K562 (cell line): ENCODE results near the gene ST3GAL3. TPM values are rescaled to one million over a fixed set of nuclear protein-coding genes. Genes with fewer than 3 reads are reported as not detected.

ENCODE experiments used
- ATAC-seq: fragments of 200-7000 bp; cut with Tn5 transposase; 3 replicates; pipeline ENCODE4 v1.9.1; 2020; ENCODE audit warnings: moderate library complexity
- BruUV-seq: library from RNA; stranded (reverse); fragments of 400-500 nt; replicated peaks from 2 replicates; lab custom pipeline; 2021; lab: Mats Ljungman, UMichigan
- CTCF ChIA-PET: fragments of 300-600 bp; formaldehyde crosslinking; extraction: SDS; loops from one replicate; lab custom pipeline; 2021; ENCODE audit warnings: low intra/inter-chr PET ratio; lab: Yijun Ruan, JAX
- POLR2A ChIA-PET: fragments of 300-600, 350-650 bp; sonication (Branson Sonifier 250); formaldehyde crosslinking; extraction: SDS; loops from one replicate; lab custom pipeline; 2021; ENCODE audit warnings: antibody characterized with exemption, inconsistent platforms; lab: Yijun Ruan, JAX
- DNase-seq, 4 experiments: peaks; one replicate each; pipeline versions ENCODE4 v3.0.0 to v3.0.0-alpha.2; 2011 to 2018; ENCODE audit warnings: low spot score in 3 of 4, mixed read lengths in 3 of 4; ENCODE audit errors: extremely low read depth in 1 of 4
- FAIRE-seq: peaks from 2 replicates; lab custom pipeline; 2011; peaks lifted over from hg19 to GRCh38; lab: Jason Lieb, UNC
- H2AFZ ChIP-seq: 2 replicates; pipeline ENCODE4 v1.6.0; 2011; ENCODE audit warnings: low read depth, low read length, control low read depth, inconsistent platforms
- H3K27ac ChIP-seq: fragments of 200-600 bp; 3 replicates; pipeline ENCODE4 v1.8.0; 2011; ENCODE audit warnings: low read depth, mild to moderate bottlenecking, control low read depth, inconsistent platforms, low read length, moderate library complexity, mixed read lengths; ENCODE audit errors: extremely low read depth
- H3K27me3 ChIP-seq, 2 experiments: fragments of 300-600 bp in 1 of 2; 2 replicates in 1 of 2; 3 replicates in 1 of 2; pipeline versions ENCODE4 v1.6.0 to v1.8.0; 2011; ENCODE audit warnings: inconsistent platforms in 2 of 2, low read length in 2 of 2, mild to moderate bottlenecking in 1 of 2, mixed read lengths in 1 of 2, moderate library complexity in 1 of 2; ENCODE audit not compliant: control insufficient read depth in 2 of 2, insufficient read depth in 2 of 2
- H3K36me3 ChIP-seq: fragments of 300-600 bp; 3 replicates; pipeline ENCODE4 v1.8.0; 2011; ENCODE audit warnings: mild to moderate bottlenecking, low read length, inconsistent platforms; ENCODE audit not compliant: control insufficient read depth, insufficient read depth
- H3K4me1 ChIP-seq, 2 experiments: fragments of 200-600 bp in 1 of 2; replicated peaks in 1 of 2; 2 replicates in 1 of 2; 3 replicates in 1 of 2; pipeline versions ENCODE4 v1.5.1 to v1.8.0; 2011; ENCODE audit warnings: inconsistent platforms in 2 of 2, low read length in 2 of 2, mild to moderate bottlenecking in 1 of 2, mixed read lengths in 1 of 2, moderate library complexity in 1 of 2; ENCODE audit not compliant: control insufficient read depth in 2 of 2, insufficient read depth in 2 of 2
- H3K4me2 ChIP-seq: 2 replicates; pipeline ENCODE4 v1.6.1; 2011; ENCODE audit warnings: low read length, control low read depth, inconsistent platforms, mixed read lengths; ENCODE audit not compliant: insufficient read depth
- H3K4me3 ChIP-seq: fragments of 200-600 bp; sonication (generic), shearing (Covaris generic); 2 replicates; pipeline ENCODE4 v1.5.1; 2016; ENCODE audit warnings: control low read depth, inconsistent platforms
- H3K79me2 ChIP-seq: fragments of 200-600 bp; 3 replicates; pipeline ENCODE4 v1.8.0; 2011; ENCODE audit warnings: low read length, inconsistent platforms; ENCODE audit not compliant: control insufficient read depth, insufficient read depth
- H3K9ac ChIP-seq, 2 experiments: 2 replicates each; pipeline versions ENCODE4 v1.6.0 to v1.6.1; 2011; ENCODE audit warnings: low read depth in 2 of 2, low read length in 2 of 2, control low read depth in 1 of 2, inconsistent platforms in 1 of 2, mild to moderate bottlenecking in 1 of 2, mixed read lengths in 1 of 2; ENCODE audit not compliant: insufficient read depth in 1 of 2
- H3K9me1 ChIP-seq: one replicate; pipeline ENCODE4 v1.6.0; 2011; ENCODE audit warnings: inconsistent platforms, mild to moderate bottlenecking, low read length, moderate library complexity; ENCODE audit not compliant: control insufficient read depth, insufficient read depth
- H3K9me3 ChIP-seq: replicated peaks from 2 replicates; pipeline ENCODE4 v1.5.1; 2011; ENCODE audit warnings: low read depth, low read length, inconsistent platforms; ENCODE audit not compliant: control insufficient read depth, insufficient read depth
- H4K20me1 ChIP-seq: replicated peaks from 2 replicates; pipeline ENCODE4 v1.6.1; 2011; ENCODE audit warnings: low read length, inconsistent platforms, mixed read lengths; ENCODE audit not compliant: control insufficient read depth, insufficient read depth
- BRF1 ChIP-seq: IDR thresholded peaks from 3 replicates; pipeline ENCODE4 v1.6.1; 2011; ENCODE audit warnings: borderline replicate concordance, mild to moderate bottlenecking; ENCODE audit not compliant: insufficient read length; ENCODE audit errors: extremely low read depth
- MTA2 ChIP-seq: fragments of 450-650 bp; IDR thresholded peaks from 2 replicates; pipeline ENCODE4 v1.6.1; 2016; ENCODE audit warnings: low read depth
- NCOA1 ChIP-seq: fragments of 450-650 bp; IDR thresholded peaks from 2 replicates; pipeline ENCODE4 v1.6.1; 2016; ENCODE audit warnings: low read depth
- NFATC3 ChIP-seq: fragments of 450-650 bp; IDR thresholded peaks from 2 replicates; pipeline ENCODE4 v1.6.1; 2017; ENCODE audit warnings: mild to moderate bottlenecking
- SMARCA5 ChIP-seq: fragments of 450-650 bp; IDR thresholded peaks from 2 replicates; pipeline ENCODE4 v1.6.1; 2016
- TEAD2 ChIP-seq: fragments of 450-650 bp; IDR thresholded peaks from 2 replicates; pipeline ENCODE4 v1.6.1; 2016; ENCODE audit warnings: missing genetic modification characterization, control low read depth, missing compliant biosample characterization
- TFAP4 ChIP-seq: sonication (generic); formaldehyde crosslinking; IDR thresholded peaks from 2 replicates; pipeline ENCODE4 v1.8.0; 2022; ENCODE audit warnings: missing genetic modification reagents, mild to moderate bottlenecking, moderate library complexity, borderline replicate concordance
- ZNF511 ChIP-seq: sonication (generic); formaldehyde crosslinking; IDR thresholded peaks from 2 replicates; pipeline ENCODE4 v1.8.0; 2022; ENCODE audit warnings: mild to moderate bottlenecking, missing genetic modification reagents
- WGBS: fragments of 100-300 bp; shearing (Covaris generic); methylation state at CpG from one replicate; pipeline ENCODE4 v1.1.6; 2016; ENCODE audit warnings: low coverage, mixed read lengths; ENCODE audit not compliant: insufficient coverage; ENCODE audit errors: missing lambda C conversion rate; 5-methylcytosine and 5-hydroxymethylcytosine counted together
- in situ Hi-C: fragments of 300-500 bp; cut with MboI; formaldehyde crosslinking; loops from 4 replicates; pipeline ENCODE4 v1.15.0; 2018; ENCODE audit warnings: inconsistent platforms, mixed read lengths
- intact Hi-C: fragments of 100-400 bp; cut with micrococcal nuclease; formaldehyde crosslinking; loops from 2 replicates; pipeline ENCODE4 v1.14.2; 2022
- polyA plus RNA-seq, 8 experiments: library from polyadenylated mRNA; depleted of rRNA in 4 of 8; stranded (reverse) in 5 of 8; unstranded in 3 of 8; fragments of >200 nt; fragmentation: Nextera tagmentation in 2 of 8; fragmentation: Illumina TruSeq in 1 of 8; extraction: Ambion mirVana in 2 of 8; extraction: Trizol in 1 of 8; gene quantifications; 2 replicates each; pipeline versions ENCODE4 v1.2.1 to v1.2.3, GENCODE V29; 2011 to 2014; ENCODE audit warnings: inconsistent platforms in 1 of 8, missing spikeins in 1 of 8
- total RNA-seq, 7 experiments: library from RNA; depleted of rRNA in 6 of 7; stranded (reverse); fragments of >200 nt in 6 of 7; fragmentation: Illumina TruSeq in 2 of 7; extraction: Trizol in 2 of 7; gene quantifications; 2 replicates each; pipeline versions ENCODE4 v1.2.1 to v1.2.3, GENCODE V29; 2011 to 2021; ENCODE audit warnings: low replicate concordance in 1 of 7

The ST3GAL3 gene
- total and polyA plus RNA-seq, 9 of the 15 experiments (the other 6 are each of a cell fraction or from before 2014, with no cell fraction given) = 1.2 to 18.9 (median 11.0) TPM

GRCh38 chr1:43736819-43737218 lies 29.5 kb downstream of the ST3GAL3 start:
- Histone ChIP-seq H3K27ac (no peak overlapping the region), H2AFZ (no peak overlapping the region), H4K20me1 (no peaks in the 10 kb centered on the region), H3K9me1 (no peaks in the 10 kb centered on the region), H3K4me1 (peaks cover 3 to 8% of the 10 kb centered on the region in 2 experiments; a peak in 3 of 5 replicates), H3K9ac (no peak overlapping the region), H3K4me3 (no peak overlapping the region), H3K79me2 (peaks cover 11% of the 10 kb centered on the region), H3K4me2 (no peak overlapping the region), H3K36me3 (peaks cover 32% of the 10 kb centered on the region), H3K9me3 (no peaks in the 10 kb centered on the region), H3K27me3 (no peaks in the 10 kb centered on the region)
- DNase-seq = no peak
- ChIA-PET POLR2A (interaction anchor here (0.6 to 1.1 kb wide), 2 partner anchors 15 to 161 kb away, joined by 3 read pairs; no protein-coding TSS in a partner anchor), CTCF (no interaction called here)
- intact Hi-C loops = no loop called here
- no peak for TF ChIP-seq BRF1
- TF ChIP-seq NFATC3 = no peak
- no peak for TF ChIP-seq TEAD2
- TF ChIP-seq ZNF511 (CRISPR knock-in tag) = no peak
- TF ChIP-seq SMARCA5 = no peak
- no peak for TF ChIP-seq NCOA1
- no peak for TF ChIP-seq MTA2
- TF ChIP-seq TFAP4 (CRISPR knock-in tag) = no peak
- BruUV-seq = no TSS peak
- no peak for FAIRE-seq
- no peak for ATAC-seq
- 48% methylated on average over 2 of the region's 2 CpGs for WGBS
- in situ Hi-C loops = no loop called here
